ENCODE measurements around the gene PTPRK. TPM values are rescaled to one million over a fixed set of nuclear protein-coding genes. Genes with fewer than 3 reads are reported as not detected.

Gene PTPRK
- total RNA-seq, 2 experiments from 2014 or later = 2.6 to 7.8 TPM

GRCh38 chr6:128230267-128230989 is 290.0 kb downstream of the PTPRK start:
- Mint-ChIP-seq H3K4me3 (no peak overlapping the region), H3K9me3 (ENCODE audit: low read depth) (no peaks in the 10 kb centered on the region), H3K4me1 (no peaks in the 10 kb centered on the region), H3K27ac (no peak overlapping the region), H3K27me3 (peaks cover 3% of the 10 kb centered on the region), H3K36me3 (no peaks in the 10 kb centered on the region)
- ATAC-seq (no peak), DNase-seq (no peak)
- CTCF ChIA-PET = no interaction called here

DNA sequence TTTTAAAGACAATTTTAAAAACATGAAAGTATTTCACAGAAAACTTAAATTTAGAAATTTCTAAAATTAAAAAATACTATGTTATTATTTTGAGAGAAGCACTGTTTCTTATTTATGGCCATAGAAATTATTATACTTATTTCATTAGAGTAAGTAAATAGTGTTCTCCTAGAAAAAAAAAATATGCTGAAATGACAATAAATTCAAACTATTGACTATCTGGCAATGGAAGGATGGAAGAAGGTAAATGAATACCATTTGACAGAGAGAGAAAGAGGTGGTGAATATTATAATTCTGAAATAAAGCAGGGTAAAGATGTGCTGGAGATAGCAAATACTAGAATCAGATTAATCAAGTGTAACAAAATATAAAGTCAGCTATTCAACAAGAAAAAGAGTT is 294.8 kb downstream of the PTPRK start:
- DNase-seq (no peak), ATAC-seq (no peak)
- Mint-ChIP-seq H3K36me3 (no peaks in the 10 kb centered on the region), H3K4me3 (no peak overlapping the region), H3K9me3 (ENCODE audit: low read depth) (no peaks in the 10 kb centered on the region), H3K27me3 (peaks cover 3% of the 10 kb centered on the region), H3K4me1 (no peaks in the 10 kb centered on the region), H3K27ac (no peak overlapping the region)
- CTCF ChIA-PET = no interaction called here

GRCh38 chr6:128216917-128217316 is 303.5 kb downstream of the PTPRK start:
- ATAC-seq (no peak), DNase-seq (no peak)
- H3K4me3 Mint-ChIP-seq = no peak overlapping the region
- H3K9me3 Mint-ChIP-seq (ENCODE audit: low read depth) = no peaks in the 10 kb centered on the region
- CTCF ChIA-PET = no interaction called here
- H3K36me3 Mint-ChIP-seq = no peaks in the 10 kb centered on the region
- peaks cover 3% of the 10 kb centered on the region for H3K4me1 Mint-ChIP-seq
- H3K27me3 Mint-ChIP-seq = no peaks in the 10 kb centered on the region
- H3K27ac Mint-ChIP-seq = no peak overlapping the region

- no peaks in the 10 kb centered on the region for H3K27me3 Mint-ChIP-seq
- H3K9me3 Mint-ChIP-seq (ENCODE audit: low read depth) = no peaks in the 10 kb centered on the region
- H3K36me3 Mint-ChIP-seq = no peaks in the 10 kb centered on the region
- H3K27ac Mint-ChIP-seq = no peak overlapping the region
- CTCF ChIA-PET = no interaction called here
- ATAC-seq = no peak
- no peak for DNase-seq
- H3K4me1 Mint-ChIP-seq = peaks cover 3% of the 10 kb centered on the region
- no peak overlapping the region for H3K4me3 Mint-ChIP-seq
These were observed 310.6 kb downstream of the PTPRK start for GRCh38 chr6:128209771-128210170.

- CTCF ChIA-PET = no interaction called here
- Mint-ChIP-seq H3K9me3 (ENCODE audit: low read depth) (no peaks in the 10 kb centered on the region), H3K27ac (no peak overlapping the region), H3K4me3 (no peak overlapping the region), H3K27me3 (no peaks in the 10 kb centered on the region), H3K4me1 (peaks cover 3% of the 10 kb centered on the region), H3K36me3 (no peaks in the 10 kb centered on the region)
- no peak for ATAC-seq
- no peak for DNase-seq
These were observed 311.4 kb downstream of the PTPRK start for GRCh38 chr6:128208851-128209580.

DNA sequence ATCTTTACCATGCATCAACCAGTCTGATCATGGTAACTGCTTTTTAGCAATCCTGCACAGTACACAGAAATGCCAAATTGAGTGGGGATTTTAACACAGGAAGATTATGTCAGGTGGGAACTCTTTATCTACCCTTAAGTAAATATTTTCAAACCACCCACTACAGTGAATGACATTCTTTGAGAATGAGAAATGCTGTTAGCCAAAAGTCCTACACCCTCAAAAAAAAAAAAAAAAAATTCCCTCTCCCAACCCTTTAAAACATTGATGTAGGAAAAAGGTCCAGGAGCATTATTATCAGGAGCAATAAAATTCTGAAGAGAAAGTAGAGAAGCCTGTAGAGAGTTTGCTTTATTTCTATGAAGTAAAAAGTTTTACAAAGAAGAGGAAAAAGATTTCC is 312.3 kb downstream of the PTPRK start:
- H3K9me3 Mint-ChIP-seq (ENCODE audit: low read depth) = no peaks in the 10 kb centered on the region
- CTCF ChIA-PET = no interaction called here
- DNase-seq = no peak
- no peak overlapping the region for H3K27ac Mint-ChIP-seq
- peaks cover under 1% of the 10 kb centered on the region for H3K27me3 Mint-ChIP-seq
- no peak for ATAC-seq
- H3K4me1 Mint-ChIP-seq = peaks cover under 1% of the 10 kb centered on the region
- no peak overlapping the region for H3K4me3 Mint-ChIP-seq
- H3K36me3 Mint-ChIP-seq = no peaks in the 10 kb centered on the region

- CTCF ChIA-PET = no interaction called here
- Mint-ChIP-seq H3K27ac (no peak overlapping the region), H3K4me3 (no peak overlapping the region), H3K4me1 (no peaks in the 10 kb centered on the region), H3K36me3 (no peaks in the 10 kb centered on the region), H3K9me3 (ENCODE audit: low read depth) (peaks cover 2% of the 10 kb centered on the region), H3K27me3 (peaks cover 4% of the 10 kb centered on the region)
- DNase-seq (no peak), ATAC-seq (no peak)
These were observed 313.6 kb downstream of the PTPRK start for GRCh38 chr6:128206610-128207426.

- no peak for DNase-seq
- H3K27me3 Mint-ChIP-seq = peaks cover 4% of the 10 kb centered on the region
- no peaks in the 10 kb centered on the region for H3K36me3 Mint-ChIP-seq
- CTCF ChIA-PET = no interaction called here
- no peak overlapping the region for H3K4me3 Mint-ChIP-seq
- no peak overlapping the region for H3K27ac Mint-ChIP-seq
- no peaks in the 10 kb centered on the region for H3K4me1 Mint-ChIP-seq
- H3K9me3 Mint-ChIP-seq (ENCODE audit: low read depth) = peaks cover 2% of the 10 kb centered on the region
- no peak for ATAC-seq
These were observed 315.8 kb downstream of the PTPRK start for GRCh38 chr6:128204616-128205015.

- no peak for DNase-seq
- no peaks in the 10 kb centered on the region for H3K36me3 Mint-ChIP-seq
- H3K4me1 Mint-ChIP-seq = no peaks in the 10 kb centered on the region
- H3K9me3 Mint-ChIP-seq (ENCODE audit: low read depth) = peaks cover 2% of the 10 kb centered on the region
- no peak overlapping the region for H3K4me3 Mint-ChIP-seq
- CTCF ChIA-PET = no interaction called here
- ATAC-seq = no peak
- H3K27ac Mint-ChIP-seq = no peak overlapping the region
- H3K27me3 Mint-ChIP-seq = peaks cover 4% of the 10 kb centered on the region
These were observed 318.1 kb downstream of the PTPRK start for GRCh38 chr6:128202169-128202765.

- Mint-ChIP-seq H3K27me3 (peaks cover 4% of the 10 kb centered on the region), H3K9me3 (ENCODE audit: low read depth) (peaks cover 2% of the 10 kb centered on the region), H3K4me3 (no peak overlapping the region), H3K27ac (no peak overlapping the region), H3K4me1 (no peaks in the 10 kb centered on the region), H3K36me3 (no peaks in the 10 kb centered on the region)
- DNase-seq (no peak), ATAC-seq (no peak)
- CTCF ChIA-PET = no interaction called here
These were observed 319.6 kb downstream of the PTPRK start for GRCh38 chr6:128200789-128201188.

DNA sequence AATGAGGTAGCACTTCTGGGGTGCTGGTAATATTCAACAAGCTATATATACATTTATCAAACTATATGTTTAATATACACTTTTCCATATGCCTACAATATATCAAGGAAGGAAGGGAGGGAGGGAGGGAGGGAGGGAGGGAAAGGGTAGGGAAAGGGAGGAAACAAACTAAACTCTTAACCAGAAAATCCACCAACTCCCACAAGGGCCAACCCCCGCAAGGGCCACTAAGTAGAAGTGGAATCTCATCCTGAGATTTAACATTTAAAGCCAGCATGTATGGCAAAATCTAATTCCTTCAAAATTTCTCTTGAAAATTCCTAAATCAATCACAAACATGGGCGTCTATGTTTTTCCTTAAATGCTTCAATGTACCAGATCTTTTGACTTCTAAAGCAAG is 320.9 kb downstream of the PTPRK start:
- peaks cover 4% of the 10 kb centered on the region for H3K27me3 Mint-ChIP-seq
- H3K4me3 Mint-ChIP-seq = no peak overlapping the region
- no peak for DNase-seq
- no peak for ATAC-seq
- H3K9me3 Mint-ChIP-seq (ENCODE audit: low read depth) = peaks cover 2% of the 10 kb centered on the region
- H3K4me1 Mint-ChIP-seq = no peaks in the 10 kb centered on the region
- no peak overlapping the region for H3K27ac Mint-ChIP-seq
- CTCF ChIA-PET = no interaction called here
- H3K36me3 Mint-ChIP-seq = no peaks in the 10 kb centered on the region

DNA sequence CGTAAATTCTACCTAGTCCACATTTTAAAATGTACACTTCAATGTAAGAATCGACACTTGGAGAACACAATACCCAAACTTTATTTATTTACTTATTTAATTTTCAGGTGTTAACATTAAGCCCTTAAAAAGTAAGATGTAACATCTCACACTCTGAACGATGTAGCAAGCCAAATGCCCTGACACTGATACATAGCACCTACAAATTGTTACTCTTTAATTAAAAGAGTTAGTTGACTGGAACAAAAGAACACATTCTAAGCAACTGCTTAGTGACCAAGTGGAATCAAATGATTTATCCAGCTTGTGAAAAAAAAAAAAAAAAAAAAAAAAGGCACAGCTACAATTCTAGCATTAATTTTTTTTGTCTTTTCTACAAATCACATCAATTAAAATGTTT is 327.4 kb downstream of the PTPRK start:
- CTCF ChIA-PET = no interaction called here
- H3K27me3 Mint-ChIP-seq = no peaks in the 10 kb centered on the region
- no peaks in the 10 kb centered on the region for H3K9me3 Mint-ChIP-seq (ENCODE audit: low read depth)
- ATAC-seq (no peak), DNase-seq (no peak)
- no peak overlapping the region for H3K27ac Mint-ChIP-seq
- no peaks in the 10 kb centered on the region for H3K4me1 Mint-ChIP-seq
- no peaks in the 10 kb centered on the region for H3K36me3 Mint-ChIP-seq
- H3K4me3 Mint-ChIP-seq = no peak overlapping the region

DNA sequence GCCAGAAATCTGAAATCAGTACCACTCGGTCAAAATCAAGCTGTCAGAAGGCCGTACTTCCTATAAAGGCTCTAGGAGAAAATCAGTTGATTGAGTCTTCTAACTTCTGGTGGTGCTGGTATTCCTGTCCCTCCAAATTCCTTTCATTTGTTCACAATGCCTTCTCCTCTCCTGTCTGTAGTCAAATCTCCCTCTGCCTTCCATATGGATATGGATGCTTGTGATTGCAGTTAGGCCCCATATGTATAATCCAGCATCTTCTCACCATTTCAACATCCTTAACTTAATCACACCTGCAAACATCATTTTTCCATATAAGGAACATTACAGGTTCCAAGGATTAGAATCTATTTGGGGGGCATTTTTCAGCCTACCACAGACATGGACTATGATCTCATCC is 331.7 kb downstream of the PTPRK start:
- H3K27me3 Mint-ChIP-seq = no peaks in the 10 kb centered on the region
- H3K4me1 Mint-ChIP-seq = no peaks in the 10 kb centered on the region
- ATAC-seq (no peak), DNase-seq (no peak)
- no peaks in the 10 kb centered on the region for H3K36me3 Mint-ChIP-seq
- no peaks in the 10 kb centered on the region for H3K9me3 Mint-ChIP-seq (ENCODE audit: low read depth)
- CTCF ChIA-PET = no interaction called here
- H3K4me3 Mint-ChIP-seq = no peak overlapping the region
- H3K27ac Mint-ChIP-seq = no peak overlapping the region

Measured in activated CD8-positive, alpha-beta memory T cell treated with anti-CD3 and anti-CD28 coated beads, Interleukin-2, amount 10 ng/mL, durations not matched to agents 7 days and 5 days (primary cell).